Gastroesophageal sphincter (tissue), 4 donors: Measurements from ENCODE around the gene STRIT1. TPM values are rescaled to one million over a fixed set of nuclear protein-coding genes. Genes with fewer than 3 reads are reported as not detected.

Experiments used
- ATAC-seq: fragments of 150-250 bp; one replicate; pipeline ENCODE4 v1.9.1; 2016; ENCODE audit warnings: mild to moderate bottlenecking, moderate library complexity
- H3K27ac ChIP-seq, 4 donors: fragments of 200-600 bp; sonication (generic) in 3 of 4; 1 replicate in 3 of 4; 2 replicates in 1 of 4; pipeline ENCODE4 v1.5.1; 2016 to 2019
- H3K27me3 ChIP-seq: fragments of 200-600 bp; sonication (generic); one replicate; pipeline ENCODE4 v1.5.1; 2019
- H3K36me3 ChIP-seq, 2 donors: fragments of 200-600 bp; sonication (generic); one replicate each; pipeline ENCODE4 v1.5.1; 2019; ENCODE audit warnings: control low read depth in 1 of 2
- H3K4me1 ChIP-seq, 3 donors: fragments of 200-600 bp; sonication (generic); 1 replicate in 2 of 3; 2 replicates in 1 of 3; pipeline ENCODE4 v1.5.1; 2016 to 2019; ENCODE audit warnings: control low read depth in 2 of 3
- H3K4me3 ChIP-seq, 2 donors: fragments of 200-600 bp; sonication (generic); one replicate each; pipeline ENCODE4 v1.5.1; 2019; ENCODE audit warnings: mild to moderate bottlenecking in 1 of 2, moderate library complexity in 1 of 2
- H3K9me3 ChIP-seq, 3 donors: fragments of 200-600 bp; sonication (generic); one replicate each; pipeline ENCODE4 v1.5.1; 2017 to 2019; ENCODE audit warnings: control low read depth in 2 of 3
- EP300 ChIP-seq: sonication (generic); formaldehyde crosslinking; IDR thresholded peaks from one replicate; pipeline ENCODE4 v1.6.1; 2017; ENCODE audit warnings: antibody characterized with exemption, mild to moderate bottlenecking
- POLR2A ChIP-seq, 2 donors: fragments of 450-650 bp; IDR thresholded peaks; one replicate each; pipeline ENCODE4 v1.6.1; 2017; ENCODE audit warnings: antibody characterized with exemption in 2 of 2, mild to moderate bottlenecking in 2 of 2, moderate library complexity in 1 of 2
- POLR2AphosphoS5 ChIP-seq: sonication (generic); formaldehyde crosslinking; IDR thresholded peaks from one replicate; pipeline ENCODE4 v1.6.1; 2017; ENCODE audit warnings: antibody characterized with exemption
- WGBS, 2 donors: methylation state at CpG; one replicate each; pipeline ENCODE4 v1.1.5; 2018; ENCODE audit warnings: low coverage in 1 of 2; 5-methylcytosine and 5-hydroxymethylcytosine counted together
- total RNA-seq, 4 donors: library from RNA; depleted of rRNA; stranded (reverse); fragments of >200 nt; gene quantifications; one replicate each; pipeline ENCODE4 v1.1.0, GENCODE V29; 2016
- TF ChIP-seq, protein P1 (sequence below), 4 experiments: fragments of 200-600 bp in 2 of 4; fragments of 450-650 bp in 2 of 4; sonication (generic) in 1 of 4; IDR thresholded peaks; one replicate each; pipeline ENCODE4 v1.5.1; 2017 to 2019; ENCODE audit warnings: antibody characterized with exemption in 4 of 4, mild to moderate bottlenecking in 2 of 4, moderate library complexity in 2 of 4

STRIT1 gene
- total RNA-seq, 4 donors from 2014 or later = not detected

DNA sequence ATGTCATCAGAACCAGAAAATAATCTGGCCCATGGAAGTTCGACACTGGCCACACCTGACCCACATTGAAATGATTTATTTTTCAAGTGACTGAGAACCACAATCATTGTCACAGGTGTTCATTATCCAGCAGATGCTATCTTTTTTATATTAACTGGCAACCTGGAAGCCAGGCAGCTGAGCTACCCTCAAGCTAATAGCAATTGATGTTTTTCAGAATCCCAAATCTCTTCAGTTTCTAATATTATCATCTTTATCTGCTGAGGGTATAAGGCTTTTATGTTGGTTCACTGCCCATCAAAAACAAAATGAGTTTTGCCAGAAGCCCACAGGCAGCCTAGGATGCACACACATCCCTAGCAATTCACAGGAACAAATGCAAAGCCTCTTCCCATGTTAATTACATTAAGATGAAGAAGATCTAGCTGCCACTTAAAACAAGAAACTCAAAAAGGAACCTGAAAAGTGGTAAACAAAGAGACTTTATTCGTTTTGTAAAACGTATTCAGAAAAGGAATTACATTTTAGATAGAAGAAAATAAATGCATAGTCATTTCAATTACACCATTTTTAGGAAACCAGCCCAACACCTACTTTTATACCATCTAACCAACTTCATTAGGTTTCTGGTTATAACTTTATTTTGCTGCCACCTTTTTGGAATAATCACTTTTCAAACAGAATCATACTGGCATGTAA, 40.9 kb upstream of the STRIT1 start:
- ATAC-seq = no peak
- Histone ChIP-seq H3K27ac (no peak overlapping the region), H3K27me3 (no peaks in the 10 kb centered on the region), H3K4me3 (no peak overlapping the region), H3K36me3 (no peaks in the 10 kb centered on the region), H3K9me3 (no peaks in the 10 kb centered on the region), H3K4me1 (no peaks in the 10 kb centered on the region)
- no peak for TF ChIP-seq POLR2A (IDR thresholded peaks at IDR 0.05)
- TF ChIP-seq EP300 = no peak
- TF ChIP-seq POLR2AphosphoS5 = no peak
- TF ChIP-seq, protein P1, sequence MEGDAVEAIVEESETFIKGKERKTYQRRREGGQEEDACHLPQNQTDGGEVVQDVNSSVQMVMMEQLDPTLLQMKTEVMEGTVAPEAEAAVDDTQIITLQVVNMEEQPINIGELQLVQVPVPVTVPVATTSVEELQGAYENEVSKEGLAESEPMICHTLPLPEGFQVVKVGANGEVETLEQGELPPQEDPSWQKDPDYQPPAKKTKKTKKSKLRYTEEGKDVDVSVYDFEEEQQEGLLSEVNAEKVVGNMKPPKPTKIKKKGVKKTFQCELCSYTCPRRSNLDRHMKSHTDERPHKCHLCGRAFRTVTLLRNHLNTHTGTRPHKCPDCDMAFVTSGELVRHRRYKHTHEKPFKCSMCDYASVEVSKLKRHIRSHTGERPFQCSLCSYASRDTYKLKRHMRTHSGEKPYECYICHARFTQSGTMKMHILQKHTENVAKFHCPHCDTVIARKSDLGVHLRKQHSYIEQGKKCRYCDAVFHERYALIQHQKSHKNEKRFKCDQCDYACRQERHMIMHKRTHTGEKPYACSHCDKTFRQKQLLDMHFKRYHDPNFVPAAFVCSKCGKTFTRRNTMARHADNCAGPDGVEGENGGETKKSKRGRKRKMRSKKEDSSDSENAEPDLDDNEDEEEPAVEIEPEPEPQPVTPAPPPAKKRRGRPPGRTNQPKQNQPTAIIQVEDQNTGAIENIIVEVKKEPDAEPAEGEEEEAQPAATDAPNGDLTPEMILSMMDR (IDR thresholded peaks at IDR 0.05) = no peak
- 46 to 72% methylated on average over 3 of the region's 3 CpGs for WGBS, 2 donors

DNA sequence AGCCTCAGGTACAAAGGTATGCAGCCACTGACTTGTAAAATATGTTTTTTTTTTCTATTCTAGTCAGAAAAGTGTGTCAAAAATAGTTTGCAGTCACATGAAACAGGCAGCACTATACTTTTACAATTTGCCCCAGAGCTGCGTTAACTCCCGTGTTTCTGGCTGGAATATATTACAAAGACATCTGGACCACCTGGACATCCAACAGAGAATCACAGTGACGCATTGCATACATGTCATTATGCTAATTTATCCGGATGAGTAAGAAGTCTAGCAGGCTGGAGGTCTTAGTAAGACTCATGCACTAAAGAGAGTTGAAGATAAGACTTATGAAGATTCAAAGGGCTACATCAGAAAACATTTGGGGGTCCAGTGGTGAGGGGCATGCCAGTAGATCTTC, 39.2 kb upstream of the STRIT1 start:
- Histone ChIP-seq H3K27me3 (no peaks in the 10 kb centered on the region), H3K27ac (no peak overlapping the region), H3K4me3 (no peak overlapping the region), H3K9me3 (no peaks in the 10 kb centered on the region), H3K4me1 (no peaks in the 10 kb centered on the region), H3K36me3 (no peaks in the 10 kb centered on the region)
- ATAC-seq = no peak
- WGBS, 2 donors = 30 to 80% methylated on average over 2 to 4 of the region's 4 CpGs
- TF ChIP-seq POLR2AphosphoS5 (no peak), EP300 (no peak), POLR2A (IDR thresholded peaks at IDR 0.05) (no peak)
- TF ChIP-seq, protein P1 (IDR thresholded peaks at IDR 0.05) = no peak

DNA sequence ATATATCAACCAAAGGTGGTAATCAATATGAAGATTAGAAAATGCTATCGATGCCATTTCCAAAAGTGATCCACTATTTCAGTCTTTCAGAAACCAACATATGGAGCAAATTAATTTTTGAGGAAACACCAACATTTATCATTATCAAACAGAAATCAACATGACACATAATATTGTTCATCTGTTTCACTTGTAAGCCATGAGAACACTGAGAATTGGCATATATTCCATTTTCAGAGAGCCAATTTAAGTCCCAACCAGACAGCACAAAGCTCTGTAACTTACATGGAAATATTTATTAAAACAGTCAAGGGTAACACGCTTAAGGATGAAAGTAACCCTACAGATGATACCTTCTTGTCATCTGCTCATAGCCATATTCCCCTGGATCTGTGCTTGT, 37.6 kb upstream of the STRIT1 start:
- 68 to 71% methylated on average over 2 of the region's 2 CpGs for WGBS, 2 donors
- Histone ChIP-seq H3K36me3 (no peaks in the 10 kb centered on the region), H3K27ac (no peak overlapping the region), H3K4me3 (no peak overlapping the region), H3K27me3 (no peaks in the 10 kb centered on the region), H3K4me1 (no peaks in the 10 kb centered on the region), H3K9me3 (no peaks in the 10 kb centered on the region)
- TF ChIP-seq POLR2A (IDR thresholded peaks at IDR 0.05) = no peak
- TF ChIP-seq, protein P1 (IDR thresholded peaks at IDR 0.05) = no peak
- no peak for TF ChIP-seq EP300
- TF ChIP-seq POLR2AphosphoS5 = no peak
- ATAC-seq = no peak

DNA sequence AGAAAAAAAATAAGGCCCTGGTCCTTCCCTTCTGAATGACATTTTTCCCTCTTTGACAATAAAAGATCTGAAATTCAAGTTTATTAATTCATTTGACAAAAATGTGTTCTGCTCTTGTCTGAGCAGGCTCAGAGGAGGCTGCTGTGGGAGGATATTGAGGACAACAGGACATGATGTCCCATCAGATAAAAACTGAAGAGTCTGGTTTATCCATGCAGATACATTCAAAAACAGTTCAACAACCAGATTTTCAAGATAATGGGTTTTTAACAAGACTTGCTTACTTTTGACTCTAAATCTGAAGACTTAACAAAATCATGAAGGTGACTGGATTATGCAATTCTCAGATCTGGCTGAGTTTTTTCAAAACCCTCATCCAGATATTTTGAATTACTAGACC, 36.9 kb upstream of the STRIT1 start:
- Histone ChIP-seq H3K4me3 (no peak overlapping the region), H3K27me3 (no peaks in the 10 kb centered on the region), H3K4me1 (no peaks in the 10 kb centered on the region), H3K9me3 (no peaks in the 10 kb centered on the region), H3K36me3 (no peaks in the 10 kb centered on the region), H3K27ac (no peak overlapping the region)
- TF ChIP-seq POLR2A (IDR thresholded peaks at IDR 0.05) (no peak), EP300 (no peak), POLR2AphosphoS5 (no peak)
- TF ChIP-seq, protein P1 (IDR thresholded peaks at IDR 0.05) = no peak
- ATAC-seq = no peak

DNA sequence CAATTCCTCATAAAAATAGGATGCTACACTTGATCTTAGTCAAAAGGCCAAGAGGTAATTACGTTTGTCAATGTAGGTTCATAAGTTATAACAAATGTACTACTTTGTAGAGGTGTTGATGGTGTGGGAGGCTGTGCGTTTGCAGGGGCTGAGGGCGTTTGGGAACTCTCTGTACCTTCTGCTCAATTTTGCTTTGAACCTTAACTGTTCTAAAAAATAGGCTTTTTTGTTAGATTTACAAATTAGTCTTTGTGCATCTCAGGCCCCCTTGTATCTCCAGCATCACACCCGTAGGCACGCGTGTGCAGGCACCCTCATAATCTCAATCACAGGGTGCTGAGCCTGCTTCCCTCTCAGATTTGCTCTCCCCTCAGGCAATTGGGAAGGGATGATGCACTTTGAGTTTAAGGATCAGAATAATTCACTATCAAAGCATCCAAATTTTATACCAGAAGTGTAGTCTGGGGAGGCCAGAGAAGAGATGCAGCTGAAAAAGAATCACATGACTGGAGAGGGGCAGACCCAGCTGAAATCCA, 36.1 kb upstream of the STRIT1 start:
- Histone ChIP-seq H3K36me3 (no peaks in the 10 kb centered on the region), H3K27me3 (no peaks in the 10 kb centered on the region), H3K4me1 (no peaks in the 10 kb centered on the region), H3K27ac (no peak overlapping the region), H3K4me3 (no peak overlapping the region), H3K9me3 (no peaks in the 10 kb centered on the region)
- ATAC-seq = no peak
- TF ChIP-seq, protein P1 (IDR thresholded peaks at IDR 0.05) = no peak
- no peak for TF ChIP-seq EP300
- TF ChIP-seq POLR2AphosphoS5 = no peak
- TF ChIP-seq POLR2A (IDR thresholded peaks at IDR 0.05) = no peak
- 92% methylated on average over 6 of the region's 6 CpGs for WGBS, 2 donors
